Measurements from ENCODE around the gene BTBD17. TPM values are rescaled to one million over a fixed set of nuclear protein-coding genes. Genes with fewer than 3 reads are reported as not detected.

BTBD17 gene
- total and polyA plus RNA-seq, 2 of the 8 experiments (the other 6 are each of a cell fraction or from before 2014, with no cell fraction given) = 7.0 to 14.8 TPM

GRCh38 chr17:74340470-74341023 is 21.1 kb downstream of the BTBD17 start:
- ChIA-PET POLR2A (ENCODE audit: partially characterized antibody) (no interaction called here), CTCF (ENCODE audit: partially characterized antibody) (interaction anchor here (0.8 to 1.5 kb wide), 5 partner anchors 10 to 37 kb away, joined by 3 to 11 read pairs (median 3); no protein-coding TSS in a partner anchor)
- FAIRE-seq (no peak), DNase-seq (ENCODE audit: low read depth in 1 of 2, low spot score in 2 of 2) (no peak)
- Histone ChIP-seq H3K27me3 (replicated peaks in 1 of 4; ENCODE audit: control insufficient read depth in 3 of 4, extremely low read depth in 1 of 4, insufficient read depth in 3 of 4, low read length in 3 of 4) (no peaks in the 10 kb centered on the region; a peak in 1 of 7 replicates), H2BK15ac (ENCODE audit: low read length) (0 out of 2 replicates have a peak overlapping the region, but pooled peaks have one; percentile 29), H3K4me1 (replicated peaks in 1 of 4; ENCODE audit: control insufficient read depth in 3 of 4, insufficient read depth in 4 of 4, low read length in 3 of 4) (peaks cover 0 to 16% (median 9%) of the 10 kb centered on the region in 4 experiments; a peak in 5 of 7 replicates), H3K79me2 (ENCODE audit: control insufficient read depth in 1 of 2, insufficient read depth in 2 of 2, low read length in 2 of 2) (no peaks in the 10 kb centered on the region), H2AFZ (ENCODE audit: low read length) (no peak overlapping the region), H4K91ac (replicated peaks; ENCODE audit: insufficient read length, low read length) (peak overlapping the region; percentile 55), H3K18ac (ENCODE audit: extremely low read depth, low read length) (no peak overlapping the region), H3K27ac (ENCODE audit: low read depth, low read length) (no peak overlapping the region), H3K14ac (ENCODE audit: insufficient read length) (no peak overlapping the region), H3K9me3 (ENCODE audit: insufficient read depth in 2 of 2, low read depth in 1 of 2, low read length in 1 of 2) (no peaks in the 10 kb centered on the region), H4K5ac (ENCODE audit: insufficient read length, low read depth, low read length) (no peak overlapping the region), H2AK5ac (ENCODE audit: low read depth, low read length) (no peak overlapping the region), H3K79me1 (ENCODE audit: low read depth, low read length) (no peaks in the 10 kb centered on the region), H2BK5ac (ENCODE audit: low read depth, low read length) (no peak overlapping the region), H3K23ac (ENCODE audit: insufficient read length) (no peak overlapping the region), H2BK120ac (replicated peaks; ENCODE audit: low read depth, low read length) (no peak overlapping the region), H3K9ac (replicated peaks in 1 of 4; ENCODE audit: extremely low read depth in 1 of 4, low read depth in 3 of 4, low read length in 3 of 4) (no peak overlapping the region), H3K4me3 (ENCODE audit: extremely low read depth in 1 of 4, insufficient read depth in 2 of 4, low read depth in 3 of 4, low read length in 4 of 4) (no peak overlapping the region), H3K4me2 (ENCODE audit: insufficient read depth in 1 of 2, low read depth in 2 of 2, low read length in 2 of 2) (no peak overlapping the region), H4K20me1 (replicated peaks in 1 of 2; ENCODE audit: control insufficient read depth in 1 of 2, insufficient read depth in 2 of 2, low read length in 2 of 2) (no peaks in the 10 kb centered on the region), H3K23me2 (ENCODE audit: low read depth, low read length) (no peaks in the 10 kb centered on the region), H3K4ac (replicated peaks; ENCODE audit: insufficient read length, low read depth, low read length) (no peak overlapping the region), H2BK20ac (ENCODE audit: low read length) (0 out of 2 replicates have a peak overlapping the region, but pooled peaks have one; percentile 34), H2BK12ac (ENCODE audit: low read depth, low read length) (no peak overlapping the region), H3K36me3 (ENCODE audit: control insufficient read depth in 2 of 4, insufficient read depth in 4 of 4, low read length in 3 of 4) (no peaks in the 10 kb centered on the region), H4K8ac (ENCODE audit: extremely low read depth, insufficient read depth, low read length) (no peak overlapping the region; the same call in 1 of the 2 replicates), H3K56ac (replicated peaks; ENCODE audit: insufficient read length, low read depth, low read length) (no peak overlapping the region)
- WGBS, 2 experiments (ENCODE audit: extremely low coverage in 1 of 2, insufficient coverage in 1 of 2, insufficient read length in 1 of 2, insufficient replicate concordance in 2 of 2, low coverage in 1 of 2, low lambda C conversion rate in 2 of 2, missing lambda C conversion rate in 1 of 2) = 90% methylated on average over 8 of the region's 13 CpGs; no CpG with 5 or more reads in 1 of the 2 experiments
- TF ChIP-seq YY1 (IDR thresholded peaks at IDR 0.05; ENCODE audit: low read depth, low read length) = no peak
- TF ChIP-seq TCF12 (IDR thresholded peaks at IDR 0.05; ENCODE audit: low read depth, low read length) = no peak
- TF ChIP-seq JUN (IDR thresholded peaks at IDR 0.05; ENCODE audit: low read depth, low read length) = no peak
- TF ChIP-seq SP2 (IDR thresholded peaks at IDR 0.05; ENCODE audit: low read length) = no peak
- TF ChIP-seq JUND (IDR thresholded peaks at IDR 0.05; ENCODE audit: low read length) = no peak
- TF ChIP-seq SIX5 (IDR thresholded peaks at IDR 0.05; ENCODE audit: low read depth, low read length) = no peak
- no peak for TF ChIP-seq PHF8 (conservative IDR thresholded peaks at IDR 0.05; ENCODE audit: low read depth, low read length)
- TF ChIP-seq POLR2AphosphoS5 (IDR thresholded peaks at IDR 0.05; ENCODE audit: low read depth, low read length) = no peak
- no peak for TF ChIP-seq BRCA1 (IDR thresholded peaks at IDR 0.05; ENCODE audit: low read depth, low read length)
- TF ChIP-seq SUZ12 (IDR thresholded peaks at IDR 0.05; ENCODE audit: low read length) = no peak
- TF ChIP-seq EP300 (IDR thresholded peaks at IDR 0.05; ENCODE audit: borderline replicate concordance in 1 of 2, low read depth in 2 of 2, low read length in 2 of 2) = no peak
